ENCODE data around the gene ZCWPW1.

The ZCWPW1 gene

DNA sequence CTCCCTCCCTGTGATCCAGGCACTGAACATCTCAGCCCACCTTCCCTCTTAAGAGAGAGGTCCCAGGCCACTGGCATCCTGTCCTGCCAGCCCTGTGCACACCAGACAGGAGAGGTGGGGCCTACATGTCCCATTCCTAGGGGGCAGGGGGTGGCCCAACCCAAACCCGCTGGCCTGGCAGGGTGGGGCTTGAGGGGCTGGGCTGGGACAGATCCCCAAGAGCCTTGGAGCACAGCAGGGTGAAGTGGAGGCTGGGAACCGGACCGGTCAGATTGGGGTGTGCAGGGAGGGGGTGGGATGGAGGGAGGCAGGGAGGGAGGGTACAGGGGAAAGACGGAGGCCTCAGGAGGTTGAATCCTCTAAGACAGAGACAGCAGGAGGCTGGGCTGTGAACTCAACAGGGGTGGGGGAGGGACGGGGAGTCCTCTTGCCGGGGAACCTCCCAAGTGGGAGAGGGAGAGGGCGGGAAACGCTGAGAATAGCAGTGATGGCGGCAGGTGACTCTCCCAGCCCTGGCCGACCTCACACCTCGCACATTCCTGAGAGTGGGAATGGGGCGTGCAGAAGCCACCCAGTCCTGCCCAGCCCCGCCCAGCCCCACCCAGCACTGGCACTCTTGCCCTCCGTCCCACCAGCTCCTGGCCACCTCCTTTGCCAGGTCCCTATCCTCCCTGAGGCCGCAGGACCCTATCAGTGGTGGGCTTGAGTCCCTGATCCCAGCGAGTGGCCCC lies 43.8 kb upstream of the ZCWPW1 start:
- TF ChIP-seq, protein P1, sequence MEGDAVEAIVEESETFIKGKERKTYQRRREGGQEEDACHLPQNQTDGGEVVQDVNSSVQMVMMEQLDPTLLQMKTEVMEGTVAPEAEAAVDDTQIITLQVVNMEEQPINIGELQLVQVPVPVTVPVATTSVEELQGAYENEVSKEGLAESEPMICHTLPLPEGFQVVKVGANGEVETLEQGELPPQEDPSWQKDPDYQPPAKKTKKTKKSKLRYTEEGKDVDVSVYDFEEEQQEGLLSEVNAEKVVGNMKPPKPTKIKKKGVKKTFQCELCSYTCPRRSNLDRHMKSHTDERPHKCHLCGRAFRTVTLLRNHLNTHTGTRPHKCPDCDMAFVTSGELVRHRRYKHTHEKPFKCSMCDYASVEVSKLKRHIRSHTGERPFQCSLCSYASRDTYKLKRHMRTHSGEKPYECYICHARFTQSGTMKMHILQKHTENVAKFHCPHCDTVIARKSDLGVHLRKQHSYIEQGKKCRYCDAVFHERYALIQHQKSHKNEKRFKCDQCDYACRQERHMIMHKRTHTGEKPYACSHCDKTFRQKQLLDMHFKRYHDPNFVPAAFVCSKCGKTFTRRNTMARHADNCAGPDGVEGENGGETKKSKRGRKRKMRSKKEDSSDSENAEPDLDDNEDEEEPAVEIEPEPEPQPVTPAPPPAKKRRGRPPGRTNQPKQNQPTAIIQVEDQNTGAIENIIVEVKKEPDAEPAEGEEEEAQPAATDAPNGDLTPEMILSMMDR (IDR thresholded peaks at IDR 0.05; ENCODE audit: low read depth, low read length, missing control alignments), result no peak
- DNase-seq (ENCODE audit: extremely low read depth, low read depth), result no peak
- H3K4me3 ChIP-seq (replicated peaks; ENCODE audit: low read depth, low read length), result no peak overlapping the region

GRCh38 chr7:100471021-100471420 lies 42.5 kb upstream of the ZCWPW1 start:
- TF ChIP-seq, protein P1 (IDR thresholded peaks at IDR 0.05; ENCODE audit: low read depth, low read length, missing control alignments), result no peak
- H3K4me3 ChIP-seq (replicated peaks; ENCODE audit: low read depth, low read length), result no peak overlapping the region
- no peak for DNase-seq (ENCODE audit: extremely low read depth, low read depth)

GRCh38 chr7:100469227-100470044 lies 40.9 kb upstream of the ZCWPW1 start:
- no peak overlapping the region for H3K4me3 ChIP-seq (replicated peaks; ENCODE audit: low read depth, low read length)
- TF ChIP-seq, protein P1 (IDR thresholded peaks at IDR 0.05; ENCODE audit: low read depth, low read length, missing control alignments), result peak; percentile 96
- peak; percentile 33 for DNase-seq (ENCODE audit: extremely low read depth, low read depth)

DNA sequence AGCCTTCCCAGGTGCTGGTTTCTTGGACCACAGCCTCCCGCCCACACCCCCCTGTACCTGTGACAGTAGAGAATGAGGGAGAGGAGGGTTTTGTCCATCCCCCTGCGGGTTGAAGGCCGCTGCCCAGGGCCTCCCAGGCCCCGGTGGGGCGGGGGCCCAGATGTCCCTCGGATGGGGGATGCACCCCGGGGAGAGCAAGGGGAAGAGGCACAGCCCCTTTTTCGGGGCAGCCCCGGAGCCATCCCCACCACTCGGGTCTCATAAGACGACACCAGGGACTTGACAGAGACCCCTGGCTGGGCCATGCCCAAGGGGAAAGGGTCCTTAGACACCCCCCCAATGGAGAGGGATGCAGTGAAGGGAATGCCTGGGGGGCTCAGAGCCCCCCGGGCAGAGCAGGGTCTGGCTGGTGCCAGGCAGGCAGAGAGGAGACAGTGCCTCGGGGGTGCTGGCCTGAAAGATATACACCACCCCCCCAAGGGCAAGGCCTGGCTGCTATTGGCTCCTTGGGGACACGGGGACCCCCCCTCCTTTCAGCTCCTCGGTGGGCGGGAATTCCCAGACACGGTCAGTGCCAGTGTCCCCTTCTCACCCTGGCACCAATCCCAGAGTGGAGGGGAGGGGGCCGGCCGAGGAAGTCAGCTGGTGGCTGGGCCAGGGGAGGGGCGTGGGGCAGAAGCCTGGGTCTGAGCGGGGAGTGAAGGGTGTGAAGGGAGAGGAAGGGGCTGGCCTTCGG lies 39.3 kb upstream of the ZCWPW1 start:
- TF ChIP-seq, protein P1 (IDR thresholded peaks at IDR 0.05; ENCODE audit: low read depth, low read length, missing control alignments), result no peak
- H3K4me3 ChIP-seq (replicated peaks; ENCODE audit: low read depth, low read length), result no peak overlapping the region
- DNase-seq (ENCODE audit: extremely low read depth, low read depth), result no peak

DNA sequence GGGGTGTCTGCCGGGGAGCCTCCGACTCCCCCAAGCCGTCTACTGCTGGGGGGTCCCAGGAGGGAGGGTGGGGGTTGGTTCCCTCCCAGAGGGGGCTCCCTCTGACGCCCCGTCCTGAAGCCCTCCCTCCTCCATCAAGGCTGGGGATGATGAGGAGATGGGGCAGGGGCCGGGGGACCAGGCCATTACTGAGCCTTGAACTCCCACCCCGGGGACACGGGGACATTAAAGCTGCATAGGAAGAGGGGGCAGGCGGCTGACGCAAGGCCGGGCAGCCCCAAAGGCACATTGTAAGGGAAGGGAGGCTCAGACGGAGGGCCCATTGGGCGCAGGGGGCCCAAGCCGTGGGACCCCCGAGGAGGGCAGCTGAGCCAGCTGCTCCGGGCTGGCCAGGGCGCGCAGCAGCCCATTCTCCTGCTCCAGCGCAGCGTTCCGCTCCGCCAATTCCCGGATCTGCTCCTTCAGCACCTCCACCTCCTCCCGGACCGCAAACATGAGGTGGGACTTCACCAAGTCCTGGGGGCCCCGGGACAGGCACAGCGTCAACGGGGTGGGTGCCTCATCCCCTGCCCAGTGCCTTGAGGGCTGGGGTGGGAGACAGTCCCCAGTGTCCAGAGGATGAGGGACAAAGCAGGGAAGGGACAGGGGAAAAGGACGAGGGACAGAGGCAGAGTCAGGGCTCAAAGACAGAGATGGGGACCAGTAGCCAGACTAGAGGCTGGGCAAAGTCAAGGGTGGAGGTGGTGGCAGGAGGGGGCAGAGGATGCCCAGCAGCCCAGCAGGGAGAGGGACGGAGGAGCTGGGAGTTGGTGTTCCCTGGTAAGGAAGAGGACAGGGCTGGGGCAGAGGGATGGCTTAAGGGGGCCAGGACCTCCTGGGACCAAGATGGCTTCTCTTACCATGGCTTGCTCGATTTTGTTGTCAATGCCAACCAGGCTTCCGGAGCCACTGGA lies 38.4 kb upstream of the ZCWPW1 start:
- no peak overlapping the region for H3K4me3 ChIP-seq (replicated peaks; ENCODE audit: low read depth, low read length)
- TF ChIP-seq, protein P1 (IDR thresholded peaks at IDR 0.05; ENCODE audit: low read depth, low read length, missing control alignments), result no peak
- no peak for DNase-seq (ENCODE audit: extremely low read depth, low read depth)
